ENCODE measurements around the gene KRT75. TPM values are rescaled to one million over a fixed set of nuclear protein-coding genes. Genes with fewer than 3 reads are reported as not detected.
A peak's percentile ranks its signal among the peaks of the same experiment; 100 is the strongest.

KRT75 gene
- total RNA-seq, 1 donor from 2014 or later = not detected

GRCh38 chr12:52391618-52392002 is 42.6 kb downstream of the KRT75 start:
- no peaks in the 10 kb centered on the region for H3K36me3 Mint-ChIP-seq (ENCODE audit: unreplicated experiment)
- peaks cover 5% of the 10 kb centered on the region for H3K27me3 Mint-ChIP-seq (ENCODE audit: unreplicated experiment)

DNA sequence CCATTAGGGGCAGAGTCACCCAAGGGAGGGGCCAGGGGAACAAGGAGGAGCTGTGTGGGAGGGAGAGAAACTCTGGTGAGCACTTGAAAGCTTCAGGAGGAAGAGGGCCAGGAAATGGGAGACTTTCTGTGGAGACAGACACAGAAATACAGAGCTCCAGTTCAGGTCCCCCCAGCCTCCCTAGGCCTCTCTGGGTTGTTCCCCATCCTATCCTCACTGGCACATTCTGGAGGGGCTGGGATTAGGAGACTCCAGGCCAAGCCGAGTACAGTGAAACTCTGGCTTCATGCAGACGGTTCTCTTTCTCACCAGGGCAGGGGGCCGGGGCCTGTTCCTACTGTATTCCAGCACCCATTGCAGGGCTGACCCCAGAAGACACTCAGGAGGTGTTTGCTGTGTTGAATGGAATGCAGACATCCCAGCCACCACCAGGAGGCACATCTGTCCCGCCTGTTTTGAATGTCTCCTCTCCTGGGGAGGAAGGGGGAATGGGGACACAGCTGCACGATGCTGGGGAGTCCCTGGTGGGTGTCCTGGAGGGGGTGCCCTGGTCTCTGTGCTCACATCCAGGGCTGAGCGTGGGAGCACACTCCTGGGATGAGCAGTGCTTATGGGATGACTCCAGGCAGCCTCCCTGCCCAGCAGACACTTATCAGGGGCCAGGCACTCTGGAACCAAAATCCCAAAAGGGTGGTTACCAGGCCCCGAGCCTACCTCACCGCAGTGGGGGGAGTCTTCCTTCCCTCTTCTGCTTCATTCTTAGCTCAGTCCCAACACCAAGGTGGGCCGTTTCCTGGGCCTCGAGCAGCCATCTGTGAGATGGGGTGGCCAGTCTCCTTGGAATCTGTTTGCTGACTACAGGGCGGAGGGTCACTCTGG is 43.2 kb downstream of the KRT75 start:
- DNase-seq = peak; percentile 40
- H3K27me3 Mint-ChIP-seq (ENCODE audit: unreplicated experiment) = peaks cover 5% of the 10 kb centered on the region
- TF ChIP-seq CTCF (IDR thresholded peaks at IDR 0.05; ENCODE audit: partially characterized antibody, unreplicated experiment) = peak; percentile 70
- H3K27ac Mint-ChIP-seq (ENCODE audit: unreplicated experiment) = no peak overlapping the region
- no peaks in the 10 kb centered on the region for H3K36me3 Mint-ChIP-seq (ENCODE audit: unreplicated experiment)
- peaks cover 3% of the 10 kb centered on the region for H3K9me3 Mint-ChIP-seq (ENCODE audit: unreplicated experiment)
- no peaks in the 10 kb centered on the region for H3K4me1 Mint-ChIP-seq (ENCODE audit: low read depth, unreplicated experiment)
- H3K4me3 Mint-ChIP-seq (ENCODE audit: unreplicated experiment) = no peak overlapping the region

More at GRCh38 chr12:52391618-52392002, 42.6 kb downstream of the KRT75 start:
- TF ChIP-seq CTCF (IDR thresholded peaks at IDR 0.05; ENCODE audit: partially characterized antibody, unreplicated experiment) = no peak
- Mint-ChIP-seq H3K4me3 (ENCODE audit: unreplicated experiment) (no peak overlapping the region), H3K4me1 (ENCODE audit: low read depth, unreplicated experiment) (no peaks in the 10 kb centered on the region), H3K27ac (ENCODE audit: unreplicated experiment) (no peak overlapping the region), H3K9me3 (ENCODE audit: unreplicated experiment) (peaks cover 4% of the 10 kb centered on the region)
- DNase-seq = peak; percentile 34

DNA sequence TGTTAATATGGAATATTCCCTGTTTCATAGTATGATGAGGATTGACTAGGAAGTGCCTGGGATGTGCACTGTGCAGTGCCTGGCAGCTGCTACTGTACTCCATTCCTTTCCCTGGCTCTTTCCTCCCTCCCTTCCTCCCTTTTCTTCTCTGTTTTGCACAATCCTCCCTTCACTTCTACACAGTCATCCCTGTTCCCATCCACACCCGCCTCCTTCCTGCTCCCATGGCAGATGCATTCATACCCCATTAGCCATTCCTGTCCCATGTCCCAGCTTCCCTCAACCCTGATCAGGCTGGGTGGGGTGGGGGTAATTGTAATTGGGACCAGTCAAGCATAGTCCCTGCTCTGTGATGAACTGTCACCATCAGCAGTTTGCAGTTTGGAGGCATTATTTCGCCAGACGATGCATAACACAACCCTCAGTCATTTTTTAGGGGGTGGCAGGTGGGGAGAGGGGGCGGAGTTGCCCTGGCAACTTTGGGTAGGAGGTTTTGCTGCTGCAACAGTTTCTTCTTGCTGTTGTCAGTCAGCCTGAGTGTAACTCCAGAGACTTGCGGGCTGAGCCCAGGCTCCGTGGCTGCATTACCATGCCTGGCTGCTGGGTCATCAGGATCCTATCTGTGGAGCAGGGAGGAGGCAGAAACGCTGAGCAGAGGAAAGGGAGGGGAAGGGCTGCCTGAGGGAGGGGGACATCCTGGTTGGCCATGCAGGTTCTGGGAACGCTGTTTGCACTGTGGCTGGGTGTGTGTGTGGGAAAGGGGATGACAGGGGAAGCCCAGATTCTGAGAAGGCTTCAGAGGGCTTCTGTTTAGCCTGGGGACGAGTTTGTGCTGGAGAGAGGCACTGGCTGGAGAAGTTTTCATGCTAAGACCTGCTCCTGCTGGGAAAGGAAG is 44.6 kb downstream of the KRT75 start:
- Mint-ChIP-seq H3K27ac (ENCODE audit: unreplicated experiment) (no peak overlapping the region), H3K4me1 (ENCODE audit: low read depth, unreplicated experiment) (no peaks in the 10 kb centered on the region), H3K4me3 (ENCODE audit: unreplicated experiment) (no peak overlapping the region), H3K36me3 (ENCODE audit: unreplicated experiment) (no peaks in the 10 kb centered on the region), H3K9me3 (ENCODE audit: unreplicated experiment) (peaks cover under 1% of the 10 kb centered on the region), H3K27me3 (ENCODE audit: unreplicated experiment) (peaks cover 3% of the 10 kb centered on the region)
- no peak for TF ChIP-seq CTCF (IDR thresholded peaks at IDR 0.05; ENCODE audit: partially characterized antibody, unreplicated experiment)
- no peak for DNase-seq

GRCh38 chr12:52387859-52388258 is 46.3 kb downstream of the KRT75 start:
- TF ChIP-seq CTCF (IDR thresholded peaks at IDR 0.05; ENCODE audit: partially characterized antibody, unreplicated experiment) = no peak
- Mint-ChIP-seq H3K27ac (ENCODE audit: unreplicated experiment) (no peak overlapping the region), H3K36me3 (ENCODE audit: unreplicated experiment) (no peaks in the 10 kb centered on the region), H3K9me3 (ENCODE audit: unreplicated experiment) (peaks cover 2% of the 10 kb centered on the region), H3K4me1 (ENCODE audit: low read depth, unreplicated experiment) (no peaks in the 10 kb centered on the region), H3K27me3 (ENCODE audit: unreplicated experiment) (no peaks in the 10 kb centered on the region), H3K4me3 (ENCODE audit: unreplicated experiment) (no peak overlapping the region)
- no peak for DNase-seq

Data from glutamatergic neuron (in vitro differentiated cells).